Activated B cell treated with CpG ODN at 0.5 μM for 24 hours (primary cell): ENCODE results near the gene CYP17A1. TPM values are rescaled to one million over a fixed set of nuclear protein-coding genes. Genes with fewer than 3 reads are reported as not detected.
"Not testable (repeated sequence)": the region's sequence is repeated elsewhere in the genome, so short reads cannot be mapped to it uniquely, and the experiment has no call there.

Experiments used
- ATAC-seq: fragments of 200-7000 bp; cut with Tn5 transposase; one replicate; pipeline ENCODE4 v1.10.0; 2021; ENCODE audit warnings: low read depth, mild to moderate bottlenecking, moderate library complexity
- CTCF ChIA-PET: fragments of 350-600 bp; sonication (Branson Sonifier 250); formaldehyde crosslinking; loops from one replicate; lab custom pipeline; 2021; ENCODE audit warnings: antibody characterized with exemption; lab: Charles Lee
- POLR2A ChIA-PET: fragments of 350-600 bp; sonication (Branson Sonifier 250); formaldehyde crosslinking; loops from one replicate; lab custom pipeline; 2021; ENCODE audit warnings: antibody characterized with exemption; lab: Charles Lee
- DNase-seq: peaks from one replicate; pipeline ENCODE4 v3.0.0; 2022
- H3K27ac Mint-ChIP-seq: one replicate; pipeline ENCODE4 v1.8.0; 2020; ENCODE audit warnings: mixed read lengths
- H3K27me3 Mint-ChIP-seq: one replicate; pipeline ENCODE4 v1.8.0; 2021; ENCODE audit warnings: mixed read lengths
- H3K36me3 Mint-ChIP-seq: one replicate; pipeline ENCODE4 v1.8.0; 2021; ENCODE audit warnings: low read depth, mixed read lengths
- H3K4me1 Mint-ChIP-seq: one replicate; pipeline ENCODE4 v1.8.0; 2021; ENCODE audit warnings: mixed read lengths
- H3K4me3 Mint-ChIP-seq: one replicate; pipeline ENCODE4 v1.8.0; 2020; ENCODE audit warnings: mild to moderate bottlenecking, mixed read lengths
- H3K9me3 Mint-ChIP-seq: one replicate; pipeline ENCODE4 v1.8.0; 2020; ENCODE audit warnings: mixed read lengths
- intact Hi-C: fragments of 100-400 bp; cut with micrococcal nuclease; formaldehyde crosslinking; loops from one replicate; pipeline ENCODE4 v1.15.1; 2024
- total RNA-seq: library from RNA; stranded (reverse); gene quantifications from 2 replicates; pipeline ENCODE4 v1.2.3, GENCODE V29; 2022
- TF ChIP-seq, protein P1 (sequence below): fragments of 200-600 bp; IDR thresholded peaks from one replicate; pipeline ENCODE4 v1.8.0; 2022; ENCODE audit warnings: antibody characterized with exemption, mild to moderate bottlenecking

Gene CYP17A1
- total RNA-seq, 1 donor from 2014 or later: not detected

DNA sequence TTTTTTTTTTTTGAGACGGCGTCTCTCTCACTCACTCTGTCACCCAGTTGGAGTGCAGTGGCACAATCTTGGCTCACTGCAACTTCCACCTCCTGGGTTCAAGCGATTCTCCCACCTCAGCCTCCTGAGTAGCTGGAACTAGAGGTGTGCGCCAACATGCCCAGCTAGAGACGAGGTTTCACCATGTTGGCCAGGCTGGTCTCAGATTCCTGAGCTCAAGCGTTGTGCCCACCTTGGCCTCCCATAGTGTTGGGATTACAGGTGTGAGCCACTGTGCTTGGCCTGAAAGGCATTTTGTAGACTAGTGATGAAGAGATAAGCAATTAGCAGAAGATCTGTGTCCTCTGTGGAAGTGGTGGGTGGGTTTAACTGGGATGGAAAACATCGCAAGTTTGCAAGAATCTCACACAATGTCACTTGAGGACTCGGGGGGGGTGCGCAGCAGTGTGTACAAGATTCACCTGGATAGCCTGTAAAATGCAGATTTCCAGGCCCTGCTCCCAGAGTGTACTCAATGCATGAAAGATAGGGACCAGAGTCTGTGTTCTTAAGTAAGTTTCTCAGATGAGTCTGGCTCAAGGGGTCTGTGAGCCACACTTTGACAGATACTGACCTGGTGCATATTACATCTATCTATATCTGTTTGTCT, 10.9 kb downstream of the CYP17A1 start:
- H3K27me3 Mint-ChIP-seq: peaks cover 3% of the 10 kb centered on the region

DNA sequence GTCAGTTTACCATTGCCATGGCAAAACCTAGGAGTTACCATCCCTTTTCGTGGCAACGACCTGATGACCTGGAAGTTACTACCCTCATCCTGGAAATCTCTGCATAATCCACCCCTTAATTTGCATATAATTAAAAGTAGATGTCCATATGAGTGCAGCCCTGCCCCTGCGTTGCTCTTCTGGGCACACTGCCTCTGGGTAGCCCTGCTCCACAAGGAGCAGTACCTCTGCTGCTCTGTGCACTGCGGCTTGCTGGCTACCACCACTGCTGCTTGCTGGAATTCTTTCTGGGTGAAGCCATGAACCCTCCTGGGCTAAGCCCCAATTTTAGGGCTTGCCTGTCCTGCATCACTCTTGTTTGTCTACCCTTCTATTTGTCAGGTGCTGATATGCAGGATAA, 12.5 kb downstream of the CYP17A1 start:
- ATAC-seq: no peak
- peaks cover under 1% of the 10 kb centered on the region for H3K4me1 Mint-ChIP-seq
- H3K36me3 Mint-ChIP-seq: no peaks in the 10 kb centered on the region
- H3K9me3 Mint-ChIP-seq: no peaks in the 10 kb centered on the region
- TF ChIP-seq, protein P1, sequence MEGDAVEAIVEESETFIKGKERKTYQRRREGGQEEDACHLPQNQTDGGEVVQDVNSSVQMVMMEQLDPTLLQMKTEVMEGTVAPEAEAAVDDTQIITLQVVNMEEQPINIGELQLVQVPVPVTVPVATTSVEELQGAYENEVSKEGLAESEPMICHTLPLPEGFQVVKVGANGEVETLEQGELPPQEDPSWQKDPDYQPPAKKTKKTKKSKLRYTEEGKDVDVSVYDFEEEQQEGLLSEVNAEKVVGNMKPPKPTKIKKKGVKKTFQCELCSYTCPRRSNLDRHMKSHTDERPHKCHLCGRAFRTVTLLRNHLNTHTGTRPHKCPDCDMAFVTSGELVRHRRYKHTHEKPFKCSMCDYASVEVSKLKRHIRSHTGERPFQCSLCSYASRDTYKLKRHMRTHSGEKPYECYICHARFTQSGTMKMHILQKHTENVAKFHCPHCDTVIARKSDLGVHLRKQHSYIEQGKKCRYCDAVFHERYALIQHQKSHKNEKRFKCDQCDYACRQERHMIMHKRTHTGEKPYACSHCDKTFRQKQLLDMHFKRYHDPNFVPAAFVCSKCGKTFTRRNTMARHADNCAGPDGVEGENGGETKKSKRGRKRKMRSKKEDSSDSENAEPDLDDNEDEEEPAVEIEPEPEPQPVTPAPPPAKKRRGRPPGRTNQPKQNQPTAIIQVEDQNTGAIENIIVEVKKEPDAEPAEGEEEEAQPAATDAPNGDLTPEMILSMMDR: no peak
- no peak for DNase-seq
- peaks cover 3% of the 10 kb centered on the region for H3K27me3 Mint-ChIP-seq
- H3K4me3 Mint-ChIP-seq: no peak overlapping the region
- H3K27ac Mint-ChIP-seq: no peak overlapping the region
- ChIA-PET POLR2A (no interaction called here), CTCF (no interaction called here)
- intact Hi-C loops: no loop called here

More for the DNA sequence above, 10.9 kb downstream of the CYP17A1 start:
- H3K9me3 Mint-ChIP-seq: no peaks in the 10 kb centered on the region
- DNase-seq (no peak), ATAC-seq (no peak)
- TF ChIP-seq, protein P1: no peak
- intact Hi-C loops: no loop called here
- no peaks in the 10 kb centered on the region for H3K4me1 Mint-ChIP-seq
- H3K27ac Mint-ChIP-seq: no peak overlapping the region
- CTCF ChIA-PET: interaction anchor here (0.7 kb wide), 1 partner anchor 836 kb away, joined by 3 read pairs; no protein-coding TSS in a partner anchor
- POLR2A ChIA-PET: interaction anchor here (1.1 kb wide), 1 partner anchor 30 kb away, joined by 4 read pairs; no protein-coding TSS in a partner anchor
- no peaks in the 10 kb centered on the region for H3K36me3 Mint-ChIP-seq
- H3K4me3 Mint-ChIP-seq: no peak overlapping the region

DNA sequence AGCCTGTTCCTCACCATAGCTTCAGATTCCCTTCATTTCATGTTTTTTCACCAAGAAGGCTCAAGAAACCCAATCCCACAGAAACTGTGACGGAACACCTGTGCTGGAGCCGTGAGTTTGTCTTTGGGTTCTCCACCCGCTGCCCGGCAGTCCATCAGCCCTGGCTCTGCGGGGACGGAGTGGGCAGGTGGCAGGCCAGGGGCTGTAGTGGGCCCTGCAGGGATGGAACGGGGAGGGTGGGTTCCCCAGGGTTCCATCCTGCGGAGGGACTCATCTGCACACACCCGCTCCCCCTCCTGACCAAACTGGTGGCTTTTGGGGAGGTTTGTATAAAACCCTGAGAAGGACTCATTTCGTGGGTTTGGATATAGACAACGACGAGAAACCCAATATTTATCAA, 15.0 kb downstream of the CYP17A1 start:
- intact Hi-C loops: no loop called here
- H3K9me3 Mint-ChIP-seq: no peaks in the 10 kb centered on the region
- TF ChIP-seq, protein P1: no peak
- H3K36me3 Mint-ChIP-seq: no peaks in the 10 kb centered on the region
- no peak overlapping the region for H3K27ac Mint-ChIP-seq
- DNase-seq (no peak), ATAC-seq (no peak)
- H3K4me3 Mint-ChIP-seq: no peak overlapping the region
- peaks cover 12% of the 10 kb centered on the region for H3K4me1 Mint-ChIP-seq
- ChIA-PET POLR2A (no interaction called here), CTCF (no interaction called here)
- H3K27me3 Mint-ChIP-seq: no peaks in the 10 kb centered on the region

DNA sequence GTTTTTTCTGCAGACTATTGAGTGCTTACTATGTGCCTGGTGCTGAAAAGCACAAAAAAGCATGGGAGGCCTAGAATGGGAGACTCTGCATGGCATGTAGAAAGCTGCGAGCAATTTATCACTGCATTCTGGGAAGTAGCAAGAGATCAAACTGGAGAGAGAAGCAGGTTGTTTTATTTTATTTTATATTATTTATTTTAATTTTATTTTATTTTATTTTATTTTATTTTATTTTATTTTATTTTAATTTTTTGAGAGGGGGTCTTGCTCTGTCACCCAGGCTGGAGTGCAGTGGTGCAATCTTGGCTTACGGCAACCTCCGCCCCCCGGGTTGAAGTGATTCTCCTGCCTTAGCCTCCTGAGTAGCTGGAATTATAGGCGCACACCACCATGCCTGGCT, 17.2 kb downstream of the CYP17A1 start:
- POLR2A ChIA-PET, CTCF ChIA-PET, H3K4me3 Mint-ChIP-seq, DNase-seq, ATAC-seq, intact Hi-C loops, H3K36me3 Mint-ChIP-seq, H3K9me3 Mint-ChIP-seq, H3K27ac Mint-ChIP-seq, H3K27me3 Mint-ChIP-seq: not testable (repeated sequence)
- peaks cover 21% of the 10 kb centered on the region for H3K4me1 Mint-ChIP-seq

DNA sequence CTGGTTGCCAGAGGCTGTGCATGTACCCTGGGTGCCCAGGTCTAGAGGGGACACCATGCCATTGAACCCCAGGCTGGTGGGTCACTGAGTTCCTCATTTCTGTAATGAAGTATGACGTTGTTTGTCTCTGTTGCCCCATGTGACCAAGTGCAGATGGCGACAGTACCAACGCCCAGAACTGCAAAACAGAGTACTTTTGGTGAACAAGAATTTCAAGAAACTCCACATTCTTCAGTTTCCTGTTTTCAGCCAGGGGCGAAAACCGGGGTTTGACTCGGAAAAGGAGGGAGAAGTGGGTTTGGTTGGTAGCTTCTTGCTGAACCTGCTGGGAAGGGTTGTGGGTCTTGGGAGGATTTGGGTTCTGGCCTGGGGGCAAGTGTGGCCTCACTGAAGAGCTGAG, 18.2 kb downstream of the CYP17A1 start:
- POLR2A ChIA-PET: no interaction called here
- intact Hi-C loops: loop anchor here (5.0 kb wide), 1 partner anchor 67 kb away; no protein-coding TSS in a partner anchor
- Mint-ChIP-seq H3K4me3 (no peak overlapping the region), H3K36me3 (peaks cover 18% of the 10 kb centered on the region), H3K27me3 (no peaks in the 10 kb centered on the region), H3K9me3 (no peaks in the 10 kb centered on the region), H3K27ac (no peak overlapping the region), H3K4me1 (peaks cover 29% of the 10 kb centered on the region)
- TF ChIP-seq, protein P1: no peak
- no peak for DNase-seq
- CTCF ChIA-PET: no interaction called here
- ATAC-seq: no peak
